Epithelial cell of umbilical artery (primary cell): ENCODE measurements around the gene NAA30. TPM values are rescaled to one million over a fixed set of nuclear protein-coding genes. Genes with fewer than 3 reads are reported as not detected.

ENCODE experiments used
- total RNA-seq: library from RNA; depleted of rRNA; stranded (reverse); fragments of >200 nt; gene quantifications from 2 replicates; pipeline ENCODE4 v1.2.3, GENCODE V29; 2014

NAA30 gene
- total RNA-seq = 25.3 and 29.9 TPM in 2 replicates

DNA sequence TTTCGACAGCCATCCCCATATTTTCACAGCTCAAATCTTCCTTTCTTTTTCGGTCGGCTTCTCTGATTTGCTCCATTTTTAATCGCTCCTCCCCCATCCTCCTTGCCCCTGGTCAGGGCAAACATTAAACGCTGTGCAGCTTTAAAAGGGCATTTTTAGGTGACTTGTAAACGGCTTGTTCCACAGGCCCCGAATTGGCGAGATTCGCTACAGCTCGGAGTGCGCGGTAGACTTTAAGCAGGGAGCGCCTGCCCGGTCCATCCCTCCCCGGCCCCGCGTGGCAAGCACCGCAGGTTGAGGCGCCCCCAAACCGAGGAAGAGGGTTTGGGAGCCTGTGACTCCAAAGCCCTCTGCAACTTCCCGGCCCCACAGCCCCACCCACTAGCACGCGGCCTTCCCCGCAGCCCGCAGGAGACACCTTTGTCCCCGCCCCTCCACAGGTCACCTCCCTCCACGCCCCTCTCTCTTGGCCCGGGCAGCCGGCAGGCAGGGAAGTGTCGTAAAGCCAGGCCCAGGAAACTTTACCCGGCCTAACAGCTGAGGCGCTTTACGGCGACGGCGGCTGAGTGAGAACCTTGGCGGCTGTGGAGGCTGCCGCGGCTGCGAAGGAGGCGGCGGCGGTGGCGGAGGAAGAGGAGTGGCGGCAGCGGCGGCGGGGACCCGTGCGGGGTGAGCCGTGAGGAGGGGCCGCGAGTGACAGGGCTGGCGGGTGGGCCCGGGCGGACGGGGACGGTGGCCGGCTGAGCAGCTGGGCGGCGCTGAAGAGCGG is at the start of gene NAA30:
TSS of gene NAA30 (plus strand) at position 550 of the 769 bp plus-strand sequence. CDS start 372 bp downstream, outside the sequence.

Other genes starting within 250 kb of the NAA30 start
- 68.9 and 80.4 TPM in 2 replicates for gene EXOC5, start 121.7 kb upstream of the NAA30 start, total RNA-seq
- 14.9 and 22.5 TPM in 2 replicates for gene AP5M1, start 121.6 kb upstream of the NAA30 start, total RNA-seq
- not detected in 2 replicates for gene CCDC198, start 103.3 kb downstream of the NAA30 start, total RNA-seq